HG03280 (cell line): ENCODE data around the gene NPBWR2.
A peak's percentile ranks its signal among the peaks of the same experiment; 100 is the strongest.
"Not testable (repeated sequence)": the region's sequence is repeated elsewhere in the genome, so short reads cannot be mapped to it uniquely, and the experiment has no call there.

ENCODE experiments used
- ATAC-seq: cut with Tn5 transposase; IDR thresholded peaks from one replicate; pipeline ENCODE4 v1.9.1; 2021; ENCODE audit warnings: mild to moderate bottlenecking, moderate library complexity; ENCODE audit not compliant: unreplicated experiment

The NPBWR2 gene

DNA sequence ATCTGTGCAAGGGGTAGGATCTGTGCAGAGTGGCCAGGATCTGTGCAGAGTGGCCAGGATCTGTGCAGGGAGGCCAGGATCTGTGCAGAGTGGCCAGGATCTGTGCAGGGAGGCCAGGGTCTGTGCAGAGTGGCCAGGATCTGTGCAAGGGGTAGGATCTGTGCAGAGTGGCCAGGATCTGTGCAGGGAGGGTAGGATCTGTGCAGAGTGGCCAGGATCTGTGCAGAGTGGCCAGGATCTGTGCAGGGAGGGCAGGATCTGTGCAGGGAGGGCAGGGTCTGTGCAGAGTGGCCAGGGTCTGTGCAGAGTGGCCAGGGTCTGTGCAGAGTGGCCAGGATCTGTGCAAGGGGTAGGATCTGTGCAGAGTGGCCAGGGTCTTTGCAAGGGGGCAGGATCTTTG, 18.8 kb downstream of the NPBWR2 start:
- ATAC-seq = not testable (repeated sequence)

- ATAC-seq = not testable (repeated sequence)
Measured at GRCh38 chr20:64087226-64087825, 20.0 kb downstream of the NPBWR2 start.

DNA sequence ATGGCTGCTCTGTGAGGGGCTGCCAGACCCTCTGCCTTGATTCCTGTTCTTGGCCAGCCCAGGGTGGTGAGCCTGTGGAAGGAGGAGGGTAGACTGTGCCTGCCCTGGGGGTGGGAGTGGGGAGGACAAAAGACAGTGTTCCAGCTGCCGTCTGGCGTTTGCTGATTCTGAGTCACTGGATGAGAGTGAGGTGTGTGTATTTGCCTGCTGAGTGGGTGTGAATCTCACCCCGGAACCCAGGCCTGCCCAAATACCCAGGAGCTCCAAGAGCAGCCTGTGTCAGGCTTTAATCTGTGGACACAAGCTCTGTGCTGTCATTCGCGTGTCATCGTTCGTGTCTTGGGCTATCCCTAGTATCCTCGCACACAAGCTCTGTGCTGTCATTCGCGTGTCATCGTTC, 20.6 kb downstream of the NPBWR2 start:
- ATAC-seq = no peak

DNA sequence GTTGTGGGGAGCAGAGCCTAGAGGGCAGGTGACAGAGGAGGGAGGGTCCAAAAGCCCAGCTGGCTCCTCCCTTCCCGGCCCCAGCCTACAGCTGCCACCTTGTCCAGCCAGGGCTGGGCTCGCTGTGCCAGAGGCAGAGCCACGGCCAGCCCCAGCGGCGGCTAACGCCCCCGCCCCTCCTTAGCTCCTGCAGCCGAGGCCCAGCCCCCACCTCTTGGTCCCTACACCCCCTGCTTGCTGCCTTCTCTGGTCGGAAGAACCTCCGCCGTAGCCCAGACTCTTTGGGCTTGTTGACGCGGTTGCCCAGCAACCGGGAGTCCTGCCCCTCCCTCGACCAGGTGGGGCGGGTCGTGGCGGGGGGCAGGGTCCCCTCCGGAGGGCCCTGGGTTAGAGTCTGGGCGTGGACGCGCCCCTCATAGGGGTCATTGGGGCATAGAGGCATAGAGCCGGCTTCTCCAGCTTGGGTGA, 22.6 kb downstream of the NPBWR2 start:
- no peak for ATAC-seq

- ATAC-seq = no peak
Measured at GRCh38 chr20:64083804-64084684, 23.3 kb downstream of the NPBWR2 start, which contains the start of gene LKAAEAR1. Gene LKAAEAR1, minus strand, starts transcription at chr20:64084398. Its CDS starts 179 bp downstream, at chr20:64084219.

DNA sequence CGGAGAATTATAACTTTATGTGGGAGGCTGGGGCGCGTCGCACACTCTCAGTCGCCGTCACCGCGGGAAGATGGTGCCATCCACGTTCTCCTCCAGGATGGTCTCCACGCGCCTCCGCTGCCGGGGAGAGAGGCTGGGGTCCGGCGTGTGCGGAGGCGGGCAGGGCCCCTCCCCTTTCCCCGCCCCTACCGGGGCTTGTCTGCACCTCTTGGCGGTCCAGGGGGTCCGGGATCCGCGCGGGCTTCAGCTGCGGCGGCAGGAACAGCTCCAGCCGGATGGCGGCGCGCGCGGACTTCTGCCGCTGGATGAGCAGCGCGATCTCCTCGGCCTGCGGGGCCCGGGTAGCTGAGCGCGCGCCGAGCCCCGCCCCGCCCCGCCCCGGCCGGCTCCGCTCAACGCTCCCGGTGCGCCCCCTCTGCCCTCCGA, 24.0 kb downstream of the NPBWR2 start:
- no peak for ATAC-seq

DNA sequence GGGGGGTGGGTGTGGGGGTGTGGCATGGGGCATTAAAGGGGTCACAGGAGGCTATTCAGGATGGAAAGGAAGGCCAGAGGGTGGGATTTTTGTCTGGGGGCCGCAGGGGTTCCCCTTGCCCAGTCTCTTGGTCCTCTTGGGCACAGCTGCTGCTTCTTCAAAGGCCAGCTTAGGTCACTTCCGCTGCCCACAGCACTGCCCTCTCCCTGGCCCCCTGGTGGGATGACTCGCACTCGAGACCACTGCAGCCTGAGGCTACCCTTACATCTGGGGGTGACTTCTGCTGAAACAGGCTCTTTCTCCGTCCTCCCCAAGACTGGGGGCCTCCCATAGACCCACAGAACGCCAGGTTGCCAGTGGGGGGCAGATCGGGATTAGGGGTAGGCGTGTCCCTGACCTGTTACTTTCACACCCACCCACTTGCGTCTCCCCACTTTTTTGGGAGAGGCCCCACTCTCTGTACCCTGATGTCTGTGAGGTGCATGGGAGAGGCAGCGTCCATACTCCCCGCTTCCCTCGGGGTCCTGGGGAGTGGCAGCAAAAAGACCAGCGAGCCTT, 24.5 kb downstream of the NPBWR2 start:
- ATAC-seq = no peak

GRCh38 chr20:64082126-64082731, 25.1 kb downstream of the NPBWR2 start:
- ATAC-seq = no peak

DNA sequence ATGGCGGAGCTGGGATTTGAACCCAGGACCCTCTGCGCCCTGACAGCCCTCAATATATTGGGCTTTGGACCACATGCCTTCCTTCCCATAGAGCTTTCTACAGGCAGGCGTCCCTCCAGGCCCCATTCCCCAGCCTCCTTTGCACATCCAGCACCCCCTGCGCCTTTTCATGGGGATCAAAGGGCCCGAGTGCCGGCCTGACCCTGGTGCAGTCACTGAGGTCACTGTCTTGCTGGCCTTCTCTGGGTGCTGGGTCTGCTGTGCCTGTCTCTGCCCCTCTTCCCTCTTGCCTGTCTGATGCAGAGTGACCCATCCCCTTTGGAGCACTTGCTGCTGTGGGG, 25.8 kb downstream of the NPBWR2 start:
- no peak for ATAC-seq

DNA sequence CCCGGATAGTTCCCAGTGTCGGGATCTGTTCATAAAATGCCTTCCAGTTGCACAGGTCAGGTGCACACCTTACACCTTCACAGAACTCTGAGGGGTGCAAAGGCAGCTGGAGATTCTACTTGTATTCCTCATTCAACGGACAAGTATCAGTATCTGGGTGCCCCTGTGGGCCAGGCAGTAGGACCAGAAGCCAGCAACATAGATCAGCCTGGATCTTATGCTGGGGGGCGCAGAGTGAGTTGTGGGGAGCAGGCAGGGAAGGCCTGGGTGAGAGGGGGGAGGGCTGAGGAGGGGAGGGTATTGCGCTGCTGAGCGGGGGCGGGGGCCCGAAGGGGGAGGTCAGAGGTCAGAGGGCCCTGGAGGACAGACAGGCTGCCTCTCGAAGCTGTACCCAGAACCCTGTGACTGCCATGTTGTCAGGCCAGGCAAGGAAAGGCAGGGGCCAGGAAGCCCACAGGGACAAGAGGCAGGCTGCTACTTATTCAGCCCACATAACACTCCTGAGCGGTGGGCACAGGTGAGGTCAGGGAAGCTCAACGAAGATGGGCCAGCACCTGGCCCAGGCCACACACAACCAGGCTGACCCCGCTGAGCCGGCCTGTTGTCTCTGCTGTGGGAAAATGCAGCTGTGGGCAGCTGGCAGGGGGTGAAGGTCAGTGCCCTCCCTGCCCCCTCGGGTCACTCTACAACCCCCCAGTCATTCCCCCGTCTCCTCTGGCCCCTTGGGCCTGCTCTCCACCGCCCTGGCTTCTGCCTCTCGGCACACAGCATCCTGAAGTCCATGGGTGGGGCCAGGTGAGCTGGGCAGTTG, 26.3 kb downstream of the NPBWR2 start:
- no peak for ATAC-seq

DNA sequence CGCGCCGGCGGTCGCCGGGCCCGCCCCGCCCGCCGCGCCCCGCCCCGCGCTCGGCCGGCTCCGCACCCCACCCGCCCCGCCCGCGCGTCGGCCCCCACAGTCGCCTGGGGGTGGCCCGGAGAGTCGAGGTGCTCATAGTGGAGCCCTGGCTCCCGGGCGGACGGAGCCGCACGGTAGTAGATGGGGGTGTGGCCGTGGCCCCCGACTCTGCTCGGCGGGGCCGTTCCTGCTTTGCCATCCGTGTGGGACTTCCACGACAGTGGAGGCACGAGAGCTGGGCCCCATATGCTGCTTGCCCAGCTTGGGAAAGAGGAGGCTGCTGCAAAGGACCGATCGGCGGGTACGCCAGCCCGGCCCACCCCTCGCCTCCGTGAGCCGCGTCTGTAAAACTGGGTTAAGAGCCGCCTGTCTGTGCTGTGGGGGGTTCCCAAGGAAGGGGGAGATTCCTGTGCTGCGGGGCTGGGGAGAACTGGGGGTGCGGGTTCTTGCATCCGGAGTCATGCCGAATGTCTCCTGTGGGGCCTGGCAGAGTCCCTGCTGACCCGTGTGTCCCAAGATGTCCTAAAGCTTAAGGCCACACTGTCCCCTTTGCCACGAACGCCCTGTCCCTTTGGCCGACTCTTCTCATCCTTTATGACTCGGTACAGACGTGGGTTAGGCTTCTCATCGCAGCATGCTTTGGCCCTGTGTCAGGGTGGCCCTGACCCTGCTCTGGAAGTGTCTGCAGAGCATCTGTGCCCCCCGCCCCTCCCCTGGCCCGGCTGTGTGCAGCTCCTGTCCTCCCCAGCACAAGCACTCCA, 27.2 kb downstream of the NPBWR2 start, which contains the start of gene OPRL1:
Gene OPRL1 (plus strand): TSS at position 70 of the 800 bp plus-strand sequence. CDS start 12,639 bp downstream, outside the sequence.
- no peak for ATAC-seq

- peak; percentile 56 for ATAC-seq
Measured at GRCh38 chr20:64079273-64080012, 27.9 kb downstream of the NPBWR2 start, which contains the start of gene RGS19. Gene RGS19, minus strand, starts transcription at chr20:64079518. Its CDS starts 2,632 bp downstream, at chr20:64076886.

DNA sequence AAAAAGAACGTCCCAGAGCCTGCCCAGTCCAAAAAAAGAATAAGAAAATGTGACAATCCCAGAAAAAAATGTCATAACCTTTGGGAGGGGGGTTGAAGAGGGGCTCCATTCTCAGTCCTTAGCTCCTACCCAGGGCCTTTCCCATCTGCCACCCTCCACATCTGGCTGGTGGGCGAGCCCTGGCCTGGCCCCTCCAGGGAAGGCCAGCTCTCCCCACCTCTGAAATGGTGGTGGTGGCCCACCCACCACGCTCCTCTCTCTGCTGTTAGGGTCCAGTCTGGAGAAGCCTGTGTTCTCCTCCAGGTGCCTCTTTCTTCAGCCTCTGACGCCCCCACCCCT, 28.5 kb downstream of the NPBWR2 start:
- no peak for ATAC-seq

GRCh38 chr20:64077876-64078551, 29.4 kb downstream of the NPBWR2 start:
- no peak for ATAC-seq

DNA sequence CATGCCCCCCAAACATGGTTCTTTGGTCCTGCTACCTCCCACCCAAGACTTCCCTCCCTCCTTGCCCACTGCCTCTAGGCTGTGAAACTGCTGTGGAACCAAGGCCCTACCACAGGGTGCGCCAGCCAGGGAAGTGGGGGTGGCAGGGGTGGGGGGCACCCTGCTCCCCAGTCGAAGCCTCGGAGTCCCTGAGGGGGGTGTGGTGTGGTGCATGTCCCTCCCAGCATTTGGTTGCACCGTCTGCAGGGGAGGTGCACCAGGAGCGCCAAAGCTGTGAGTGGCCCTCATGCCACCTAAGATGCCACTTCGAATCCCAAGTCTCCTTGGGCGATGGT, 29.9 kb downstream of the NPBWR2 start:
- ATAC-seq = no peak

GRCh38 chr20:64077094-64077493, 30.3 kb downstream of the NPBWR2 start:
- ATAC-seq = no peak

DNA sequence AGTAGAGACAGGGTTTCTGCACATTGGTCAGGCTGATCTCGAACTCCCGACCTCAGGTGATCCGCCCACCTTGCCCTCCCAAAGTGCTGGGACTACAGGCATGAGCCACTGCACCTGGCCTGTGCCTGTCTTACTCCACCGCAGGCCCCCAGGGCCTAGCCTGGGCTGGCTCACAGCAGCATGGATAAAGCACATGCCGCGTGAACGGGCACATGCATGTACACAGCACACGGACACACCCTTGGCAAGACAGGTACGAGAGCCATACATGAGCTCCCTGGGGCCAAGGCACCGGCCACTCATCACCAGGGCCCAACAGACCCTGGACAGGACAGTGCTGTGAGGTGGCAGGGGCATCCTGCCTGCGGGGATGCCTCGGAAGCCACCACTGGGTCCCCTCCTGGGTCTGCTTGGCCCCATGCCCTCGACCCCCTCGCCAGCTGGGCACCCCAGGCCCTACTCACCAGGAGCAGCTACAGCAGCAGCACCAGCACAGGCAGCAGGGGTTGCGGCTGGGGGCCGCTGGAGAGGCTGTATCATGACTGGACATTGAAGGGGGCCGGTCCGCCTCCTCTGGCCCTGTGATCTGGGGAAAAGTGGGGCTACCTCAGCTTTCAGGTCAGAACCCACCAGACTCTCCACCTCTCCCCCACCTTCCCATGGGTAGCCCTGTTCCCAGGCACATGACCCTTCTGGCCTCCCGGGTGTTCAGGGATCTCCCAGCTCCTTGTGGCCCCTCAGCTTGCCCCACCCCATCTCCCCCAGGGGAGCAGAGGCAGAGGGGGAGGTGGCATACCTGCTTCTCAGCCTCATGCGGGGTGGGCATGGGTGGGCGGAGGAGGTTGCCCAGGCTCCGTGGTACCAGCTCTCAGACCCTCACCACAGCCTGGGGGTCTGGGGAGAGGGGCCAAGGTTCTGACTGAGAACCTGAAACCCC, 31.0 kb downstream of the NPBWR2 start:
- no peak for ATAC-seq
